Measurements from ENCODE around the gene GPR108.
A peak's percentile ranks its signal among the peaks of the same experiment; 100 is the strongest.

GPR108 gene

DNA sequence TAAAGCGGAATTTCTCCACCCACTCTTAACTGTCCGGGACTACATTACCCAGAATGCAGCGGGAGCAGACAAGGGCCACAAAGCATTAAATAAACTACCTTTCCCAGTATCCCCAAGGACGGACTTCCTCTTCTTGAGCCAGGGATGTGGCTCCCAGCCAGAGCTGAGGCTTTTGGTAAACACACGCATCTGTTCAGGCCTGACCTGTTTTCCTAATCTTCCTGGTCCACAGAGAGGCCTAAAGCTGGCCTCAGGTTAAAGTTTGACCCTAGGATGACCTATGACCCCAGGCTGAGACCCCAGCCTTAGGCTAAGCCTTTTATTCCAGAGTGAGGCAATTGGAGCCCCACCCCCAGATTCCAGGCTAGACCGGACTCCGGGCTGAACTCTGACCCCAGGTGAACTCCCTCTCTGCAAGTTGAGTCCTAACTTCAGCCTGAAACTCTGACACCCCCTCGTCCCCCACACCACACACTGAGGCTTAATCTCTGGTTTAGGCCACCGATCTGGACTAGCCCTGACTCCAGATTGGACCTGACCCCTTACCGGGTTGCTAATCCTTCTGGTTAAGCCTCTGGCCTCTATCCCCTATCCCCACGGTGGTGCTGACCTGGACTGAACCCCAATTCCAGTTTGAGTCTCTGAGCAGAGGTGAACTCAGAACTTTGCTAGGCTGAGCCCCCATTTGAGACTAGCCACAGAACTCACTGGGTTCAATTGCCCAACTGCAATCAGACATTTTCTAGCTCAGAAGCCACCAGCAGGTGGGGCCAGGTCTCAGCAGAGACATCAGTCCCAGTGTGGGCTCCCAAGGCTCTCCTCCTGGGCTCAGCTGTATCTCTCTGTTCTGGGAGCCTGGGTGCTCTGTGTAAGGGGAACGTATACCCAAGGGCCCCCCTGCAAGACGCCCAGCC lies 750 bp upstream of the GPR108 start (continued):
- TF ChIP-seq, protein P1, sequence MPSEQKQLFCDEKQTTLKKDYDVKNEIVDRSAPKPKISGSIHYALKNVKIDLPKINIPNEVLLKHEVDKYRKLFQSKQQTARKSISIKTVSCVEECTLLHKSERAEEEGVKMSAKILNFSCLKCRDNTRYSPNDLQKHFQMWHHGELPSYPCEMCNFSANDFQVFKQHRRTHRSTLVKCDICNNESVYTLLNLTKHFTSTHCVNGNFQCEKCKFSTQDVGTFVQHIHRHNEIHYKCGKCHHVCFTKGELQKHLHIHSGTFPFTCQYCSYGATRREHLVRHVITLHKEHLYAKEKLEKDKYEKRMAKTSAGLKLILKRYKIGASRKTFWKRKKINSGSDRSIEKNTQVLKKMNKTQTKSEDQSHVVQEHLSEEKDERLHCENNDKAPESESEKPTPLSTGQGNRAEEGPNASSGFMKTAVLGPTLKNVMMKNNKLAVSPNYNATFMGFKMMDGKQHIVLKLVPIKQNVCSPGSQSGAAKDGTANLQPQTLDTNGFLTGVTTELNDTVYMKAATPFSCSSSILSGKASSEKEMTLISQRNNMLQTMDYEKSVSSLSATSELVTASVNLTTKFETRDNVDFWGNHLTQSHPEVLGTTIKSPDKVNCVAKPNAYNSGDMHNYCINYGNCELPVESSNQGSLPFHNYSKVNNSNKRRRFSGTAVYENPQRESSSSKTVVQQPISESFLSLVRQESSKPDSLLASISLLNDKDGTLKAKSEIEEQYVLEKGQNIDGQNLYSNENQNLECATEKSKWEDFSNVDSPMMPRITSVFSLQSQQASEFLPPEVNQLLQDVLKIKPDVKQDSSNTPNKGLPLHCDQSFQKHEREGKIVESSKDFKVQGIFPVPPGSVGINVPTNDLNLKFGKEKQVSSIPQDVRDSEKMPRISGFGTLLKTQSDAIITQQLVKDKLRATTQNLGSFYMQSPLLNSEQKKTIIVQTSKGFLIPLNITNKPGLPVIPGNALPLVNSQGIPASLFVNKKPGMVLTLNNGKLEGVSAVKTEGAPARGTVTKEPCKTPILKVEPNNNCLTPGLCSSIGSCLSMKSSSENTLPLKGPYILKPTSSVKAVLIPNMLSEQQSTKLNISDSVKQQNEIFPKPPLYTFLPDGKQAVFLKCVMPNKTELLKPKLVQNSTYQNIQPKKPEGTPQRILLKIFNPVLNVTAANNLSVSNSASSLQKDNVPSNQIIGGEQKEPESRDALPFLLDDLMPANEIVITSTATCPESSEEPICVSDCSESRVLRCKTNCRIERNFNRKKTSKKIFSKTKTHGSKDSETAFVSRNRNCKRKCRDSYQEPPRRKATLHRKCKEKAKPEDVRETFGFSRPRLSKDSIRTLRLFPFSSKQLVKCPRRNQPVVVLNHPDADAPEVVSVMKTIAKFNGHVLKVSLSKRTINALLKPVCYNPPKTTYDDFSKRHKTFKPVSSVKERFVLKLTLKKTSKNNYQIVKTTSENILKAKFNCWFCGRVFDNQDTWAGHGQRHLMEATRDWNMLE (tag by site-specific recombination; conservative IDR thresholded peaks at IDR 0.05; ENCODE audit: low read depth): 0 out of 2 replicates have a peak, but pooled peaks have one; percentile 28
- peak; percentile 18; the same call in 1 of the 2 replicates for TF ChIP-seq ZNF843 (tag by site-specific recombination; IDR thresholded peaks at IDR 0.05)
- no peak for TF ChIP-seq FEZF1 (tag by site-specific recombination; IDR thresholded peaks at IDR 0.05)
- TF ChIP-seq ZNF548 (tag by site-specific recombination; IDR thresholded peaks at IDR 0.05): 0 out of 2 replicates have a peak, but pooled peaks have one; percentile 21
- TF ChIP-seq, protein P2, sequence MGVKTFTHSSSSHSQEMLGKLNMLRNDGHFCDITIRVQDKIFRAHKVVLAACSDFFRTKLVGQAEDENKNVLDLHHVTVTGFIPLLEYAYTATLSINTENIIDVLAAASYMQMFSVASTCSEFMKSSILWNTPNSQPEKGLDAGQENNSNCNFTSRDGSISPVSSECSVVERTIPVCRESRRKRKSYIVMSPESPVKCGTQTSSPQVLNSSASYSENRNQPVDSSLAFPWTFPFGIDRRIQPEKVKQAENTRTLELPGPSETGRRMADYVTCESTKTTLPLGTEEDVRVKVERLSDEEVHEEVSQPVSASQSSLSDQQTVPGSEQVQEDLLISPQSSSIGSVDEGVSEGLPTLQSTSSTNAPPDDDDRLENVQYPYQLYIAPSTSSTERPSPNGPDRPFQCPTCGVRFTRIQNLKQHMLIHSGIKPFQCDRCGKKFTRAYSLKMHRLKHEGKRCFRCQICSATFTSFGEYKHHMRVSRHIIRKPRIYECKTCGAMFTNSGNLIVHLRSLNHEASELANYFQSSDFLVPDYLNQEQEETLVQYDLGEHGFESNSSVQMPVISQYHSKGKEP (tag by site-specific recombination; IDR thresholded peaks at IDR 0.05): 0 out of 2 replicates have a peak, but pooled peaks have one; percentile 28
- TF ChIP-seq, protein P3, sequence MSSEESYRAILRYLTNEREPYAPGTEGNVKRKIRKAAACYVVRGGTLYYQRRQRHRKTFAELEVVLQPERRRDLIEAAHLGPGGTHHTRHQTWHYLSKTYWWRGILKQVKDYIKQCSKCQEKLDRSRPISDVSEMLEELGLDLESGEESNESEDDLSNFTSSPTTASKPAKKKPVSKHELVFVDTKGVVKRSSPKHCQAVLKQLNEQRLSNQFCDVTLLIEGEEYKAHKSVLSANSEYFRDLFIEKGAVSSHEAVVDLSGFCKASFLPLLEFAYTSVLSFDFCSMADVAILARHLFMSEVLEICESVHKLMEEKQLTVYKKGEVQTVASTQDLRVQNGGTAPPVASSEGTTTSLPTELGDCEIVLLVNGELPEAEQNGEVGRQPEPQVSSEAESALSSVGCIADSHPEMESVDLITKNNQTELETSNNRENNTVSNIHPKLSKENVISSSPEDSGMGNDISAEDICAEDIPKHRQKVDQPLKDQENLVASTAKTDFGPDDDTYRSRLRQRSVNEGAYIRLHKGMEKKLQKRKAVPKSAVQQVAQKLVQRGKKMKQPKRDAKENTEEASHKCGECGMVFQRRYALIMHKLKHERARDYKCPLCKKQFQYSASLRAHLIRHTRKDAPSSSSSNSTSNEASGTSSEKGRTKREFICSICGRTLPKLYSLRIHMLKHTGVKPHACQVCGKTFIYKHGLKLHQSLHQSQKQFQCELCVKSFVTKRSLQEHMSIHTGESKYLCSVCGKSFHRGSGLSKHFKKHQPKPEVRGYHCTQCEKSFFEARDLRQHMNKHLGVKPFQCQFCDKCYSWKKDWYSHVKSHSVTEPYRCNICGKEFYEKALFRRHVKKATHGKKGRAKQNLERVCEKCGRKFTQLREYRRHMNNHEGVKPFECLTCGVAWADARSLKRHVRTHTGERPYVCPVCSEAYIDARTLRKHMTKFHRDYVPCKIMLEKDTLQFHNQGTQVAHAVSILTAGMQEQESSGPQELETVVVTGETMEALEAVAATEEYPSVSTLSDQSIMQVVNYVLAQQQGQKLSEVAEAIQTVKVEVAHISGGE (tag by site-specific recombination; conservative IDR thresholded peaks at IDR 0.05; ENCODE audit: low read depth): peak; percentile 46
- TF ChIP-seq ZNF16 (tag by site-specific recombination; IDR thresholded peaks at IDR 0.05; ENCODE audit: low read depth): no peak
- TF ChIP-seq, protein P4, sequence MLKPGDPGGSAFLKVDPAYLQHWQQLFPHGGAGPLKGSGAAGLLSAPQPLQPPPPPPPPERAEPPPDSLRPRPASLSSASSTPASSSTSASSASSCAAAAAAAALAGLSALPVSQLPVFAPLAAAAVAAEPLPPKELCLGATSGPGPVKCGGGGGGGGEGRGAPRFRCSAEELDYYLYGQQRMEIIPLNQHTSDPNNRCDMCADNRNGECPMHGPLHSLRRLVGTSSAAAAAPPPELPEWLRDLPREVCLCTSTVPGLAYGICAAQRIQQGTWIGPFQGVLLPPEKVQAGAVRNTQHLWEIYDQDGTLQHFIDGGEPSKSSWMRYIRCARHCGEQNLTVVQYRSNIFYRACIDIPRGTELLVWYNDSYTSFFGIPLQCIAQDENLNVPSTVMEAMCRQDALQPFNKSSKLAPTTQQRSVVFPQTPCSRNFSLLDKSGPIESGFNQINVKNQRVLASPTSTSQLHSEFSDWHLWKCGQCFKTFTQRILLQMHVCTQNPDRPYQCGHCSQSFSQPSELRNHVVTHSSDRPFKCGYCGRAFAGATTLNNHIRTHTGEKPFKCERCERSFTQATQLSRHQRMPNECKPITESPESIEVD (tag by site-specific recombination; IDR thresholded peaks at IDR 0.05): no peak
- TF ChIP-seq ZNF433 (tag by site-specific recombination; IDR thresholded peaks at IDR 0.05; ENCODE audit: low read depth): no peak
- no peak; the same call in 1 of the 2 replicates for TF ChIP-seq ZNF335 (tag by site-specific recombination; conservative IDR thresholded peaks at IDR 0.05)
- no peak for TF ChIP-seq ZFP37 (tag by site-specific recombination; IDR thresholded peaks at IDR 0.05)
- TF ChIP-seq, protein P5, sequence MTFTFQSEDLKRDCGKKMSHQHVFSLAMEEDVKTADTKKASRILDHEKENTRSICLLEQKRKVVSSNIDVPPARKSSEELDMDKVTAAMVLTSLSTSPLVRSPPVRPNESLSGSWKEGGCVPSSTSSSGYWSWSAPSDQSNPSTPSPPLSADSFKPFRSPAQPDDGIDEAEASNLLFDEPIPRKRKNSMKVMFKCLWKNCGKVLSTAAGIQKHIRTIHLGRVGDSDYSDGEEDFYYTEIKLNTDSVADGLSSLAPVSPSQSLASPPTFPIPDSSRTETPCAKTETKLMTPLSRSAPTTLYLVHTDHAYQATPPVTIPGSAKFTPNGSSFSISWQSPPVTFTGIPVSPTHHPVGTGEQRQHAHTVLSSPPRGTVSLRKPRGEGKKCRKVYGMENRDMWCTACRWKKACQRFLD (tag by site-specific recombination; IDR thresholded peaks at IDR 0.05): no peak
- TF ChIP-seq BCL11A (tag by site-specific recombination; IDR thresholded peaks at IDR 0.05; ENCODE audit: low read depth): peak; percentile 100
- TF ChIP-seq, protein P6, sequence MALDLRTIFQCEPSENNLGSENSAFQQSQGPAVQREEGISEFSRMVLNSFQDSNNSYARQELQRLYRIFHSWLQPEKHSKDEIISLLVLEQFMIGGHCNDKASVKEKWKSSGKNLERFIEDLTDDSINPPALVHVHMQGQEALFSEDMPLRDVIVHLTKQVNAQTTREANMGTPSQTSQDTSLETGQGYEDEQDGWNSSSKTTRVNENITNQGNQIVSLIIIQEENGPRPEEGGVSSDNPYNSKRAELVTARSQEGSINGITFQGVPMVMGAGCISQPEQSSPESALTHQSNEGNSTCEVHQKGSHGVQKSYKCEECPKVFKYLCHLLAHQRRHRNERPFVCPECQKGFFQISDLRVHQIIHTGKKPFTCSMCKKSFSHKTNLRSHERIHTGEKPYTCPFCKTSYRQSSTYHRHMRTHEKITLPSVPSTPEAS (tag by site-specific recombination; IDR thresholded peaks at IDR 0.05): no peak
- TF ChIP-seq ZNF140 (tag by site-specific recombination; IDR thresholded peaks at IDR 0.05): no peak
- no peak for TF ChIP-seq ZNF677 (tag by site-specific recombination; IDR thresholded peaks at IDR 0.05)
- TF ChIP-seq ZBTB48 (tag by site-specific recombination; IDR thresholded peaks at IDR 0.05): peak; percentile 74
- TF ChIP-seq ZNF791 (tag by site-specific recombination; IDR thresholded peaks at IDR 0.05): no peak
- TF ChIP-seq, protein P7, sequence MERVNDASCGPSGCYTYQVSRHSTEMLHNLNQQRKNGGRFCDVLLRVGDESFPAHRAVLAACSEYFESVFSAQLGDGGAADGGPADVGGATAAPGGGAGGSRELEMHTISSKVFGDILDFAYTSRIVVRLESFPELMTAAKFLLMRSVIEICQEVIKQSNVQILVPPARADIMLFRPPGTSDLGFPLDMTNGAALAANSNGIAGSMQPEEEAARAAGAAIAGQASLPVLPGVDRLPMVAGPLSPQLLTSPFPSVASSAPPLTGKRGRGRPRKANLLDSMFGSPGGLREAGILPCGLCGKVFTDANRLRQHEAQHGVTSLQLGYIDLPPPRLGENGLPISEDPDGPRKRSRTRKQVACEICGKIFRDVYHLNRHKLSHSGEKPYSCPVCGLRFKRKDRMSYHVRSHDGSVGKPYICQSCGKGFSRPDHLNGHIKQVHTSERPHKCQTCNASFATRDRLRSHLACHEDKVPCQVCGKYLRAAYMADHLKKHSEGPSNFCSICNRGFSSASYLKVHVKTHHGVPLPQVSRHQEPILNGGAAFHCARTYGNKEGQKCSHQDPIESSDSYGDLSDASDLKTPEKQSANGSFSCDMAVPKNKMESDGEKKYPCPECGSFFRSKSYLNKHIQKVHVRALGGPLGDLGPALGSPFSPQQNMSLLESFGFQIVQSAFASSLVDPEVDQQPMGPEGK (tag by site-specific recombination; IDR thresholded peaks at IDR 0.05): peak; percentile 29; the same call in 1 of the 2 replicates
- no peak for TF ChIP-seq ZNF175 (tag by site-specific recombination; IDR thresholded peaks at IDR 0.05)

Data from HEK293 (cell line).